GM12892 (cell line): ENCODE results near the gene SLC35B4.

Source experiments
- POLR2A ChIP-seq: IDR thresholded peaks from 2 replicates; pipeline ENCODE4 v1.6.1; 2011; ENCODE audit warnings: low read depth, low read length, control low read depth
- TAF1 ChIP-seq: IDR thresholded peaks from 2 replicates; pipeline ENCODE4 v1.6.1; 2011; ENCODE audit warnings: low read depth, mild to moderate bottlenecking, control low read depth, low read length, borderline replicate concordance

DNA sequence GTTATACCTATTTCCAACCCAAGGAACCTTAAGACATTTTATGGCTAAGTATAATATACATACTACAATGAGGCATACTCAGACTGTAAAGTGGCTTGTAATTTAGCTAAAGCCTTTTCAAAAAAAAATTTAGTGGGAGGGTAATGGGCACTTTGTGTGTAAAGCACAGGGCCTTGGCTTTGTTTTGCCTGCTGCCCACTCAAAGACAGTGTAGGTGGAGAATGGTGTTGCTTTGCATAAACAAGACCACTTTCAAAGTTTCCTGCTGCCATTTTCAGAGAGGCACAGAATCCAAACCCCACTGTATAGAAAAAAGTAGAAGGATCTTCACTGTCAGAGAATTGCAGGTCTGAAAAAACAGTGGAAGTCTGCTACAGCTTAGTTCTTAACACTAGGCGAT is 21.2 kb upstream of the SLC35B4 start:
- no peak for TF ChIP-seq POLR2A
- TF ChIP-seq TAF1, result no peak
